Kidney tubule cell (primary cell): Measurements from ENCODE around the gene PCNP.
A peak's percentile ranks its signal among the peaks of the same experiment; 100 is the strongest.
"Not testable (repeated sequence)": the region's sequence is repeated elsewhere in the genome, so short reads cannot be mapped to it uniquely, and the experiment has no call there.

Source experiments
- DNase-seq: peaks from one replicate; pipeline ENCODE4 v3.0.0-alpha.2; 2018; ENCODE audit warnings: low spot score

PCNP gene

GRCh38 chr3:101573449-101574387 lies at the start of gene PCNP:
Gene PCNP (plus strand): TSS chr3:101574180. CDS start chr3:101574216, 36 bp downstream.
- DNase-seq, result peak; percentile 99

GRCh38 chr3:101527441-101527840 lies 46.5 kb upstream of the PCNP start:
- DNase-seq, result no peak

GRCh38 chr3:101527906-101528305 lies 46.1 kb upstream of the PCNP start:
- no peak for DNase-seq

- DNase-seq, result no peak
Observed at GRCh38 chr3:101529816-101530685, 43.9 kb upstream of the PCNP start.

- no peak for DNase-seq
Observed at GRCh38 chr3:101530686-101531047, 43.3 kb upstream of the PCNP start.

- DNase-seq, result no peak
Observed at GRCh38 chr3:101531473-101532086, 42.4 kb upstream of the PCNP start.

GRCh38 chr3:101532783-101533602 lies 41.0 kb upstream of the PCNP start:
- no peak for DNase-seq

- DNase-seq, result no peak
Observed at GRCh38 chr3:101533603-101533968, 40.4 kb upstream of the PCNP start.

- DNase-seq, result no peak
Observed at GRCh38 chr3:101535221-101535620, 38.8 kb upstream of the PCNP start.

GRCh38 chr3:101536266-101536665 lies 37.7 kb upstream of the PCNP start:
- no peak for DNase-seq

GRCh38 chr3:101536955-101537354 lies 37.0 kb upstream of the PCNP start:
- DNase-seq, result not testable (repeated sequence)

GRCh38 chr3:101542957-101543356 lies 31.0 kb upstream of the PCNP start:
- DNase-seq, result no peak

- DNase-seq, result no peak
Observed at GRCh38 chr3:101544161-101544850, 29.7 kb upstream of the PCNP start.

- no peak for DNase-seq
Observed at GRCh38 chr3:101548527-101549105, 25.4 kb upstream of the PCNP start.

GRCh38 chr3:101549473-101549872 lies 24.5 kb upstream of the PCNP start:
- no peak for DNase-seq

GRCh38 chr3:101551359-101552081 lies 22.5 kb upstream of the PCNP start:
- not testable (repeated sequence) for DNase-seq

- DNase-seq, result not testable (repeated sequence)
Observed at GRCh38 chr3:101553381-101553780, 20.6 kb upstream of the PCNP start.

GRCh38 chr3:101556064-101556463 lies 17.9 kb upstream of the PCNP start:
- no peak for DNase-seq

- peak; percentile 92 for DNase-seq
Observed at GRCh38 chr3:101561630-101562328, 12.2 kb upstream of the PCNP start, which contains the start of gene TRMT10C. Gene TRMT10C (plus strand): TSS chr3:101561868. CDS start chr3:101564782, 2,914 bp downstream.
